ENCODE data around the gene UGT1A4. TPM values are rescaled to one million over a fixed set of nuclear protein-coding genes. Genes with fewer than 3 reads are reported as not detected.

The UGT1A4 gene
- total and polyA plus RNA-seq, 11 donors: not detected

DNA sequence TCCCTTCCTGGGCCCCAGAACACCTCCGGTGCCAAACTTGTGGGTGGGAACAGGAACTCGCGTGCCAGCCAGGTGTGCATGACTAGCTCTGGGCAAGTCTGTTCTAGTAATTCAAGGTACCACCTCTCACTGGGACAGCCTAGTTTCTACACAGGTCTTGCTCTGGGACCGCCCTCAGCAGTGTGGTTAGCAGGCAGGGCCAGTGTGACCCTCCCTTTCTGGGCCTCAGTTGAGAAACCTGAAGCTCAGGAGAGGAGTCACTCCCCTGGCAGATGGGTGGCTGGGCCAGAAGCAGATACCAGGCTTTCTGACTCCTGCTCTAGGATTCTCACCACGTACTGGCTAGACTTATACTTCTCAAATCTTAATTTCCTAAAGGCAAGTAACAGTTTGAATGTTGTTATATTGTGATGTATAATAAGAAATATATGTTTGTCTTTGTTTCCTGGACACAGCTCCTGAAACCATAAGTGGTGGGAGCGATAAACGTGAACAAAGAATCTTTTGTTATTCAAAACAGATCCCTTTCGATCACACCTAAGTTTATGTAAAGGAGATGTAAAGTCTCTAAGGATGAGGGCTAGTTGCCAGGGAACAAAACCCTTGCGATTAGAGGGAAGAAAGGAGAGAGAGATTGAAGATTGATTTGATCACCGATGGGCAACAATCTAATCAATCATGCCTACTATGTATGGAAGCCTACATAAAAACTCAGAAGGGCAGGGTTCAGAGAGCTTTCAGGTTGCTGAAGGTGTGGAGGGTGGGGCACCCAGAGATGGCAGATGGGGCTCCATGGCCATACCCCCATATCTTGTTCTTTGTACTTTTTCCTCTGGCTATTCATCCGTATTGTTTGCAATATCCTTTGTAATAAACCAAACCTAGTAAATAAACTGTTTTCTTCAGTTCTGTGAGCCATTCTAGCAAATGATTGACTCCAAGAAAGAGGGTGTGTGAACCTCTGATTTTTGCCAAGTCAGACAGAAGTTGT is 26.8 kb upstream of the UGT1A4 start:
- 77 to 88% (median 82%) methylated on average over 10 to 11 of the region's 11 CpGs for WGBS, 4 donors
- no peaks in the 10 kb centered on the region for H3K36me3 ChIP-seq
- DNase-seq: no peak

GRCh38 chr2:233692648-233693047 is 25.9 kb upstream of the UGT1A4 start, which contains the start of gene UGT1A6:
TSS of gene UGT1A6 (plus strand) at chr2:233692890. CDS start at chr2:233693005, 115 bp downstream.
- Histone ChIP-seq H3K27ac (no peak within 1 kb of the TSS), H3K36me3 (no peaks in the 10 kb centered on the region), H3K4me3 (no peak within 1 kb of the TSS), H3K9me3 (no peaks in the 10 kb centered on the region), H3K4me1 (no peaks in the 10 kb centered on the region), H3K27me3 (peaks cover 0 to 3% (median 0%) of the 10 kb centered on the region in 9 donors)
- intact Hi-C loops (cut with DNase I): no loop called here
- no peak for TF ChIP-seq POLR2A (IDR thresholded peaks at IDR 0.05)
- TF ChIP-seq, protein P1, sequence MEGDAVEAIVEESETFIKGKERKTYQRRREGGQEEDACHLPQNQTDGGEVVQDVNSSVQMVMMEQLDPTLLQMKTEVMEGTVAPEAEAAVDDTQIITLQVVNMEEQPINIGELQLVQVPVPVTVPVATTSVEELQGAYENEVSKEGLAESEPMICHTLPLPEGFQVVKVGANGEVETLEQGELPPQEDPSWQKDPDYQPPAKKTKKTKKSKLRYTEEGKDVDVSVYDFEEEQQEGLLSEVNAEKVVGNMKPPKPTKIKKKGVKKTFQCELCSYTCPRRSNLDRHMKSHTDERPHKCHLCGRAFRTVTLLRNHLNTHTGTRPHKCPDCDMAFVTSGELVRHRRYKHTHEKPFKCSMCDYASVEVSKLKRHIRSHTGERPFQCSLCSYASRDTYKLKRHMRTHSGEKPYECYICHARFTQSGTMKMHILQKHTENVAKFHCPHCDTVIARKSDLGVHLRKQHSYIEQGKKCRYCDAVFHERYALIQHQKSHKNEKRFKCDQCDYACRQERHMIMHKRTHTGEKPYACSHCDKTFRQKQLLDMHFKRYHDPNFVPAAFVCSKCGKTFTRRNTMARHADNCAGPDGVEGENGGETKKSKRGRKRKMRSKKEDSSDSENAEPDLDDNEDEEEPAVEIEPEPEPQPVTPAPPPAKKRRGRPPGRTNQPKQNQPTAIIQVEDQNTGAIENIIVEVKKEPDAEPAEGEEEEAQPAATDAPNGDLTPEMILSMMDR (IDR thresholded peaks at IDR 0.05): no peak
- DNase-seq (no peak), ATAC-seq (no peak)
- WGBS, 4 donors: 79 to 90% (median 86%) methylated on average over 4 of the region's 4 CpGs

More for the DNA sequence above, 26.8 kb upstream of the UGT1A4 start:
- Histone ChIP-seq H3K27ac (no peak overlapping the region), H3K4me1 (no peaks in the 10 kb centered on the region), H3K27me3 (peaks cover 0 to 6% (median 0%) of the 10 kb centered on the region in 9 donors), H3K9me3 (no peaks in the 10 kb centered on the region), H3K4me3 (no peak overlapping the region)
- ATAC-seq: no peak
- TF ChIP-seq POLR2A (IDR thresholded peaks at IDR 0.05): no peak
- TF ChIP-seq, protein P1 (IDR thresholded peaks at IDR 0.05): no peak
- intact Hi-C loops (cut with DNase I): no loop called here

DNA sequence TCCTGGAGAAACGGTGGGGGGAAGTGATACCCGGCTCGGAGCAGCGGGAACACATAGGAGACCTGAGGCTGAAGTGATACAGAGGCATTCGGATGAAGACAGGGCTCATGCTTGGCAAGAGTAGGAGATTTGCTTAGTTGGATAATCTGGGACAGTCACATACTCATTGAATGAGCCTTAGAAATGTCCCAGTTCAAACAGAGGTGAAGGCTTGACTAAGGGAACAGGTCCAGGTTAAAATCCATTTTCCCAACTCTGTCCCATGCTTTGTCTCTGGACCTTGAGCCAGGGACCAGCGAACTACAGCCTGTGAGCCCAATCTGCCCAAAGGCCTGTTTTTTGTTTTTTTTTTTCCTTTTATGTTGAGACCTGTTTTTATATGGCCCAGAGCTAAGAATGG is 24.6 kb upstream of the UGT1A4 start:
- H3K4me1 ChIP-seq: no peaks in the 10 kb centered on the region
- H3K9me3 ChIP-seq: no peaks in the 10 kb centered on the region
- no peaks in the 10 kb centered on the region for H3K36me3 ChIP-seq
- 56 to 71% (median 66%) methylated on average over 6 of the region's 6 CpGs for WGBS, 4 donors
- no peak for DNase-seq
- peaks cover 0 to 3% (median 0%) of the 10 kb centered on the region in 9 donors for H3K27me3 ChIP-seq
- no peak for ATAC-seq
- no peak overlapping the region for H3K4me3 ChIP-seq
- no peak overlapping the region for H3K27ac ChIP-seq
- intact Hi-C loops (cut with DNase I): no loop called here
- TF ChIP-seq, protein P1 (IDR thresholded peaks at IDR 0.05): no peak
- no peak for TF ChIP-seq POLR2A (IDR thresholded peaks at IDR 0.05)

GRCh38 chr2:233698740-233699139 is 19.8 kb upstream of the UGT1A4 start:
- peaks cover 0 to 4% (median 0%) of the 10 kb centered on the region in 12 donors for H3K9me3 ChIP-seq
- H3K27ac ChIP-seq: no peak overlapping the region
- 68 to 85% (median 73%) methylated on average over 4 of the region's 4 CpGs for WGBS, 4 donors
- TF ChIP-seq POLR2A (IDR thresholded peaks at IDR 0.05): no peak
- TF ChIP-seq, protein P1 (IDR thresholded peaks at IDR 0.05): no peak
- DNase-seq (no peak), ATAC-seq (no peak)
- intact Hi-C loops (cut with DNase I): no loop called here
- no peaks in the 10 kb centered on the region for H3K4me1 ChIP-seq
- no peak overlapping the region for H3K4me3 ChIP-seq
- no peaks in the 10 kb centered on the region for H3K36me3 ChIP-seq
- peaks cover 0 to 3% (median 0%) of the 10 kb centered on the region in 9 donors for H3K27me3 ChIP-seq
